ENCODE measurements around the gene MTG1. TPM values are rescaled to one million over a fixed set of nuclear protein-coding genes. Genes with fewer than 3 reads are reported as not detected.
A peak's percentile ranks its signal among the peaks of the same experiment; 100 is the strongest.
"Not testable (repeated sequence)": the region's sequence is repeated elsewhere in the genome, so short reads cannot be mapped to it uniquely, and the experiment has no call there.

Gene MTG1
- total RNA-seq, 2 donors from 2014 or later = 9.9 to 15.1 TPM

DNA sequence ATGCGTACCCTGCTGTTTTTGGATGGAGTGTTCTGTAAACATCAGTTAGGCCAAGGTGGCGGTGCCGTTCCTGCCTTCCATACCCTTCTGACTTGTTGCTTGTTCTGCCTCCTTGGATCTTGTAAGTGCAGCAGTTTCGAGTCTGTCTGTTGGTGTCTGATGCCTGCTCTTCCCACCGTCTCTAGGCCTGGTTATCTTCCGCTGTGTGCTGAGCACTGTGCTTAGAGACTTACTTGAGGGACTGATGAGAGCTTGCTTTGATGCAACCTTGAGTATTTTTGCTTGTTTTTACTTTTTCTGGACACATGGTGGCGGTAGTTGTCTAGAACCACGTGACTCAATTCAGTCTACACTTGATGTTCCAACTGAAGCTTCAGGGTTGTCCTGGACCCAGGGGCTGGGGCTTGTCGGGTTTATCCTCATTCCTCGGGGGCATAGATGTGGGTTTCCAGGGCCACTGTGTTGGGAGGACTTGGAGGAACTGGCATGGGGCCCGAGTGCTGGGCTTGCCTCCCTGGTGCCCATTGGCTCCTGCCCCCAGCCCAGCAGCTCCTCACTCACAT, 44.8 kb downstream of the MTG1 start:
- peak; percentile 26 for DNase-seq (ENCODE audit: low spot score)
- no peaks in the 10 kb centered on the region for H3K27me3 ChIP-seq
- no peak overlapping the region for H3K4me3 ChIP-seq
- no peaks in the 10 kb centered on the region for H3K36me3 ChIP-seq
- no peaks in the 10 kb centered on the region for H3K4me1 ChIP-seq
- H3K27ac ChIP-seq = no peak overlapping the region
- TF ChIP-seq, protein P1, sequence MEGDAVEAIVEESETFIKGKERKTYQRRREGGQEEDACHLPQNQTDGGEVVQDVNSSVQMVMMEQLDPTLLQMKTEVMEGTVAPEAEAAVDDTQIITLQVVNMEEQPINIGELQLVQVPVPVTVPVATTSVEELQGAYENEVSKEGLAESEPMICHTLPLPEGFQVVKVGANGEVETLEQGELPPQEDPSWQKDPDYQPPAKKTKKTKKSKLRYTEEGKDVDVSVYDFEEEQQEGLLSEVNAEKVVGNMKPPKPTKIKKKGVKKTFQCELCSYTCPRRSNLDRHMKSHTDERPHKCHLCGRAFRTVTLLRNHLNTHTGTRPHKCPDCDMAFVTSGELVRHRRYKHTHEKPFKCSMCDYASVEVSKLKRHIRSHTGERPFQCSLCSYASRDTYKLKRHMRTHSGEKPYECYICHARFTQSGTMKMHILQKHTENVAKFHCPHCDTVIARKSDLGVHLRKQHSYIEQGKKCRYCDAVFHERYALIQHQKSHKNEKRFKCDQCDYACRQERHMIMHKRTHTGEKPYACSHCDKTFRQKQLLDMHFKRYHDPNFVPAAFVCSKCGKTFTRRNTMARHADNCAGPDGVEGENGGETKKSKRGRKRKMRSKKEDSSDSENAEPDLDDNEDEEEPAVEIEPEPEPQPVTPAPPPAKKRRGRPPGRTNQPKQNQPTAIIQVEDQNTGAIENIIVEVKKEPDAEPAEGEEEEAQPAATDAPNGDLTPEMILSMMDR (IDR thresholded peaks at IDR 0.05) = no peak
- H3K9me3 ChIP-seq = no peaks in the 10 kb centered on the region

DNA sequence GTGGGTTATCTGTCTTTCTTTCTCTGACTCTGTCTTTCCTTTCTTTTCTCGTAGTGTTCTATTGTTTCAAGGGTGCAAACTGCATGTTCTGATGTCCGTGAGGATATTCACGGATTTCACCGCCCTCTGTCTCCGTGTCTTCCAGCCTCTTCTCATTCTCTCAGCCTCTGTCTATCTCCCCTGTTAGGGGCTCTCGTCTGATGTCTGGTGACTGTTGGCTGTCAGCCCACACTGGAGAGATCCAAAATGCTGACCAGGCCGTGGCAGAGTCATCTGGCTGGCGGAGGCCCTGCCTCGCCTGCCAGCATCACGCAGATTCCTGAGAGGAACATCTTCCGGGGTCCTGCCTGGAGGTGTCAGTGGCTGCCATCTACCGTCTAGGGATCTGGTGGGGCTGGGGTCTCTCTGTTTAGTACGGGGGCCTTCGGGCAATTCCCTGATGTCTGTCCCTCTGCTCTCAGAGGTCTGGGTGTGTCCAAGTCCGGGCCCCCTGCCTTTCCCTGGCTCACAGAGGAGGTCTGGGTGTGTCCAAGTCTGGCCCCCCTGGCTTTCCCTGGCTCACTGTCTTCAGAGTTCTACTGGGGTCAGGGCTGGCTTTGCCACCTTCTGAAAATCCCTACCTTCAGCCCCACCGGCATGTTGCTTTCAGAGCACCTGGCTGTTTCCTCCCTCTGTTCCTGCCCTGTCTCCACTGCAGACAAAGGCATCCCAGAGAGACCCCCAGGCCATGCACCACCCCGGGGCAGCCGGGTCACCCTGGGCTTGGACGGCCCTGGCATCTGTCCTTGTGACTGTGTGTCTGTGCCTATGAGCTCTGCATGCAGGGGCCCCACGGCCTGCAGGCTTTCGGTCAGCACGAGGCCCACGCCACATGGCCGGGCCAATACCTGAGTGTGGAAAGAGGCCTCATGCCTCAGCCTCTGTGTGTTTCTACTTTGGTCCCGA, 45.8 kb downstream of the MTG1 start:
- H3K27ac ChIP-seq = no peak overlapping the region
- H3K27me3 ChIP-seq = no peaks in the 10 kb centered on the region
- TF ChIP-seq, protein P1 (IDR thresholded peaks at IDR 0.05) = no peak
- no peaks in the 10 kb centered on the region for H3K4me1 ChIP-seq
- DNase-seq (ENCODE audit: low spot score) = peak; percentile 34
- H3K36me3 ChIP-seq = no peaks in the 10 kb centered on the region
- no peak overlapping the region for H3K4me3 ChIP-seq
- no peaks in the 10 kb centered on the region for H3K9me3 ChIP-seq

DNA sequence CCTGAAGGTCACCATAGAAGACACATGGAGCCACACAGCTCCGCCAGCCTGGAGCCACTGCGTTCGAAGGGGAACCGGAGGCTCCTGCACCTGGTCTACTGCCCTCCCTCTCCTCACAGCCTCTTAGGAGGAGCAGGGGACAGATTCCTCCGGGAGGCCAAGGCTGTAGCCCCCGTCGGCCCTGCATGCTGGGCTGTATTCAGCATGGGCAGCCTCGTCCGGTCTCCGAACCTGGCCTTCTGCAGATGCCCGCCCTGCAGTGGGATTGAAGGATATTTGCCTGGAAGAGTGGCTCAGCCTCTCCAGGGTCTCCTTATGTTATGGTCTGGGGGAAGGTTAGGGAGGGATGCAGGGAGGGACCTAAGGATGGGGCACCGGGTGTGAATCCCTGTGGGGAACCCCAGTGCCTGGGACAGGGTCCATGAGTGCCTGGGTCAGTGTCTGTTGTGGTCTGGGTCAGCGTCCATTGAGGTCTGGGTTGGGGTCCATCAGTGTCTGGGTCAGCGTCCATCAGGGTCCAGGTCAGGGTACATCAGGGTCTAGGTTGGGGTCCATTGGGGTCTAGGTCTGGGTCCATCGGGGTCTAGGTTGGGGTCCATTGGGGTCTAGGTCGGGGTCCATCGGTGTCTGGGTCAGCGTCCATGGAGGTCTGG, 46.8 kb downstream of the MTG1 start:
- TF ChIP-seq, protein P1 (IDR thresholded peaks at IDR 0.05) = no peak
- DNase-seq (ENCODE audit: low spot score) = peak; percentile 38
- Histone ChIP-seq H3K27me3 (no peaks in the 10 kb centered on the region), H3K36me3 (no peaks in the 10 kb centered on the region), H3K27ac (no peak overlapping the region), H3K9me3 (no peaks in the 10 kb centered on the region), H3K4me3 (no peak overlapping the region), H3K4me1 (no peaks in the 10 kb centered on the region)

DNA sequence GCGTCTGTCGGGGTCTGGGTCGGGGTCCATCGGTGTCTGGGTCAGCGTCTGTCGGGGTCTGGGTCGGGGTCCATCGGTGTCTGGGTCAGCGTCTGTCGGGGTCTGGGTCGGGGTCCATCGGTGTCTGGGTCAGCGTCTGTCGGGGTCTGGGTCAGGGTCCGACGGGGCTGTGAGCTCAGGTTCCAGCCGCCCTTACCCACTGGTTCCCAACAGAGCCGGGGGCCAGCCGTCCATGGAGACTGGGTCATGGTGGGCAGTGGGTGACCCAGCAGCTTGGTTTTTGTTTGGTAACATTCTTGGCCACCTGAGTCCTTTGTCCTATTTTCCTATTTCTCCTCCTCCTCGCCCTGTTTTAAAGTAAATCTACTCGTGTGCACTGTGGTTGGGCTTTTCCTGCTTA, 47.4 kb downstream of the MTG1 start:
- not testable (repeated sequence) for DNase-seq (ENCODE audit: low spot score); H3K36me3 ChIP-seq; H3K4me1 ChIP-seq; H3K27ac ChIP-seq; H3K9me3 ChIP-seq; H3K27me3 ChIP-seq; H3K4me3 ChIP-seq

DNA sequence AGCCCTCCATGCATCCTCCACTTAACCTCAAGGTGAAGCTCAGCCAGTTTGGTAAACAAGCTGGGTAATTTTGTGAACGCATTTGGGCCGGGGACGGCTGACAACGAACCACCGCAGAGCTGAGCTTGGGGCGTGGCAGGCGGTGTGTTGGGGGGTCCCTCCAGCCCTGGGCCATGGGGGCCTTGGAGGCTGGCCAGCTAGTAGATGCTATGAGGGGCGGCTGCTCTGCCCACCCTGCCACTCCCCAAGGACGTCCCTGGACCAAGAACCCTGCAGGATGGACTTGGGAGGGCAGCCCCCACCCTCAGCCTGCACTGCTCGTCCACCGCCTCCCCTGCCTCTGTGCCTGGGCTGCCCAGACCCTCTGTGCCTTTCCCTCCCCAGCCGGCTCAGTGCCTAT, 47.8 kb downstream of the MTG1 start:
- DNase-seq (ENCODE audit: low spot score) = peak; percentile 16
- H3K9me3 ChIP-seq = peaks cover 0 to 6% of the 10 kb centered on the region in 2 donors
- no peaks in the 10 kb centered on the region for H3K27me3 ChIP-seq
- H3K36me3 ChIP-seq = no peaks in the 10 kb centered on the region
- TF ChIP-seq, protein P1 (IDR thresholded peaks at IDR 0.05) = no peak
- no peak overlapping the region for H3K4me3 ChIP-seq
- no peak overlapping the region for H3K27ac ChIP-seq
- no peaks in the 10 kb centered on the region for H3K4me1 ChIP-seq
